DOHH2 (cell line): ENCODE measurements around the gene ADGRL3.

Source experiments
- H3F3A ChIP-seq: fragments of 200-600 bp; sonication (generic), shearing (Covaris generic); 2 replicates; pipeline ENCODE4 v1.6.0; 2016; ENCODE audit warnings: antibody characterized with exemption, mild to moderate bottlenecking; ENCODE audit not compliant: control insufficient read depth, insufficient read depth
- H3K27ac ChIP-seq: fragments of 200-600 bp; sonication (generic); 2 replicates; pipeline ENCODE4 v1.5.1; 2014; ENCODE audit warnings: low read depth, mild to moderate bottlenecking, low read length, moderate library complexity
- H3K27me3 ChIP-seq: fragments of 200-600 bp; sonication (generic); 2 replicates; pipeline ENCODE4 v1.6.1; 2014; ENCODE audit warnings: mild to moderate bottlenecking, low read length, mixed read lengths; ENCODE audit not compliant: control insufficient read depth
- H3K36me3 ChIP-seq: fragments of 200-600 bp; sonication (generic); 2 replicates; pipeline ENCODE4 v1.6.1; 2014; ENCODE audit warnings: mild to moderate bottlenecking, low read length, moderate library complexity, mixed read lengths; ENCODE audit not compliant: control insufficient read depth
- H3K4me1 ChIP-seq: fragments of 200-600 bp; sonication (generic); 2 replicates; pipeline ENCODE4 v1.6.1; 2014; ENCODE audit warnings: mild to moderate bottlenecking, low read length, mixed read lengths; ENCODE audit not compliant: control insufficient read depth
- H3K4me2 ChIP-seq: fragments of 200-600 bp; sonication (generic); 2 replicates; pipeline ENCODE4 v1.6.0; 2014; ENCODE audit warnings: mild to moderate bottlenecking, low read length, moderate library complexity
- H3K4me3 ChIP-seq: fragments of 200-600 bp; sonication (generic); 2 replicates; pipeline ENCODE4 v1.5.1; 2014; ENCODE audit warnings: mild to moderate bottlenecking, low read length, mixed read lengths
- H3K79me2 ChIP-seq: fragments of 200-600 bp; sonication (generic); 2 replicates; pipeline ENCODE4 v1.6.1; 2014; ENCODE audit warnings: mild to moderate bottlenecking, low read length, mixed read lengths; ENCODE audit not compliant: control insufficient read depth
- H3K9me2 ChIP-seq: fragments of 200-600 bp; sonication (generic); replicated peaks from 2 replicates; pipeline ENCODE4 v1.6.1; 2014; ENCODE audit warnings: mild to moderate bottlenecking, low read length, mixed read lengths; ENCODE audit not compliant: control insufficient read depth
- H3K9me3 ChIP-seq: fragments of 200-600 bp; sonication (generic); 2 replicates; pipeline ENCODE4 v1.6.1; 2014; ENCODE audit warnings: antibody characterized with exemption, low read length, mixed read lengths; ENCODE audit not compliant: control insufficient read depth, insufficient read depth
- H4K20me1 ChIP-seq: fragments of 200-600 bp; sonication (generic); 2 replicates; pipeline ENCODE4 v1.6.0; 2014; ENCODE audit warnings: low read depth, mild to moderate bottlenecking, antibody characterized with exemption, low read length, moderate library complexity; ENCODE audit not compliant: control insufficient read depth, insufficient read depth
- CTCF ChIP-seq: fragments of 200-600 bp; sonication (generic); IDR thresholded peaks from one replicate; pipeline ENCODE4 v1.5.1; 2014; ENCODE audit warnings: antibody characterized with exemption, mild to moderate bottlenecking, low read depth, low read length; ENCODE audit not compliant: poor library complexity, severe bottlenecking
- EZH2phosphoT487 ChIP-seq: fragments of 200-600 bp; sonication (generic); IDR thresholded peaks from 2 replicates; pipeline ENCODE4 v1.6.1; 2017; ENCODE audit warnings: borderline replicate concordance, mild to moderate bottlenecking, antibody characterized with exemption, low read length, moderate library complexity, mixed read lengths

Gene ADGRL3

GRCh38 chr4:61522312-61522711, 322.2 kb downstream of the ADGRL3 start:
- no peak overlapping the region for H3K4me2 ChIP-seq
- H4K20me1 ChIP-seq, result no peaks in the 10 kb centered on the region
- no peaks in the 10 kb centered on the region for H3K79me2 ChIP-seq
- no peaks in the 10 kb centered on the region for H3K9me2 ChIP-seq
- no peaks in the 10 kb centered on the region for H3K4me1 ChIP-seq
- H3K27me3 ChIP-seq, result no peaks in the 10 kb centered on the region
- no peak overlapping the region for H3K4me3 ChIP-seq
- no peaks in the 10 kb centered on the region for H3F3A ChIP-seq
- H3K27ac ChIP-seq, result no peak overlapping the region
- H3K9me3 ChIP-seq, result no peaks in the 10 kb centered on the region
- no peak for TF ChIP-seq CTCF
- no peak for TF ChIP-seq EZH2phosphoT487
- no peaks in the 10 kb centered on the region for H3K36me3 ChIP-seq

GRCh38 chr4:61527888-61528287, 327.8 kb downstream of the ADGRL3 start:
- H3K9me2 ChIP-seq, result no peaks in the 10 kb centered on the region
- H3K36me3 ChIP-seq, result no peaks in the 10 kb centered on the region
- H3K4me1 ChIP-seq, result no peaks in the 10 kb centered on the region
- no peak overlapping the region for H3K4me3 ChIP-seq
- no peaks in the 10 kb centered on the region for H3K27me3 ChIP-seq
- no peaks in the 10 kb centered on the region for H3K79me2 ChIP-seq
- H3K9me3 ChIP-seq, result no peaks in the 10 kb centered on the region
- TF ChIP-seq CTCF, result no peak
- no peak for TF ChIP-seq EZH2phosphoT487
- H3K4me2 ChIP-seq, result no peak overlapping the region
- H4K20me1 ChIP-seq, result no peaks in the 10 kb centered on the region
- no peaks in the 10 kb centered on the region for H3F3A ChIP-seq
- no peak overlapping the region for H3K27ac ChIP-seq

- H3K9me3 ChIP-seq, result no peaks in the 10 kb centered on the region
- H4K20me1 ChIP-seq, result no peaks in the 10 kb centered on the region
- no peaks in the 10 kb centered on the region for H3F3A ChIP-seq
- no peak overlapping the region for H3K4me2 ChIP-seq
- no peaks in the 10 kb centered on the region for H3K4me1 ChIP-seq
- H3K27me3 ChIP-seq, result no peaks in the 10 kb centered on the region
- H3K4me3 ChIP-seq, result no peak overlapping the region
- H3K27ac ChIP-seq, result no peak overlapping the region
- no peaks in the 10 kb centered on the region for H3K36me3 ChIP-seq
- TF ChIP-seq EZH2phosphoT487 (no peak), CTCF (no peak)
- no peaks in the 10 kb centered on the region for H3K9me2 ChIP-seq
- no peaks in the 10 kb centered on the region for H3K79me2 ChIP-seq
These were observed 328.5 kb downstream of the ADGRL3 start for GRCh38 chr4:61528595-61528994.

GRCh38 chr4:61531188-61531587, 331.1 kb downstream of the ADGRL3 start:
- Histone ChIP-seq H3K4me3 (no peak overlapping the region), H3K4me1 (no peaks in the 10 kb centered on the region), H3K79me2 (no peaks in the 10 kb centered on the region), H3K36me3 (no peaks in the 10 kb centered on the region), H3F3A (no peaks in the 10 kb centered on the region), H3K4me2 (no peak overlapping the region), H3K9me3 (no peaks in the 10 kb centered on the region), H4K20me1 (no peaks in the 10 kb centered on the region), H3K9me2 (no peaks in the 10 kb centered on the region), H3K27me3 (no peaks in the 10 kb centered on the region), H3K27ac (no peak overlapping the region)
- TF ChIP-seq CTCF, result no peak
- TF ChIP-seq EZH2phosphoT487, result no peak
